ENCODE results near the gene KLC1.

GRCh38 chr14:103735439-103735814, 106.4 kb downstream of the KLC1 start:
- TF ChIP-seq EZH2 (IDR thresholded peaks at IDR 0.05; ENCODE audit: insufficient read depth, low read length) (no peak), CTCF (IDR thresholded peaks at IDR 0.05; ENCODE audit: insufficient read depth, low read depth, low read length) (no peak)
